ENCODE data around the gene EFEMP1. TPM values are rescaled to one million over a fixed set of nuclear protein-coding genes. Genes with fewer than 3 reads are reported as not detected.

Gene EFEMP1
- total and polyA plus RNA-seq, 9 of the 15 experiments (the other 6 are each of a cell fraction or from before 2014, with no cell fraction given) = 0.05 to 6.2 (median 0.22) TPM

- TF ChIP-seq LEF1 (IDR thresholded peaks at IDR 0.05) (no peak), PHF21A (IDR thresholded peaks at IDR 0.05; ENCODE audit: borderline replicate concordance, low read depth) (no peak), RB1 (IDR thresholded peaks at IDR 0.05; ENCODE audit: low read depth) (no peak), ZC3H4 (CRISPR knock-in tag; IDR thresholded peaks at IDR 0.05; ENCODE audit: borderline replicate concordance) (no peak), DLX4 (CRISPR knock-in tag; IDR thresholded peaks at IDR 0.05) (no peak), STAT5A (IDR thresholded peaks at IDR 0.05; ENCODE audit: borderline replicate concordance, low read length) (no peak), MIER1 (IDR thresholded peaks at IDR 0.05; ENCODE audit: low read depth) (peak; percentile 85), HSF4 (CRISPR knock-in tag; IDR thresholded peaks at IDR 0.05; ENCODE audit: borderline replicate concordance) (no peak), ZC3H11A (IDR thresholded peaks at IDR 0.05; ENCODE audit: low read depth, low read length) (no peak), AFF1 (IDR thresholded peaks at IDR 0.05; ENCODE audit: low read depth in 1 of 2, partially characterized antibody in 2 of 2) (no peak), NRF1 (conservative IDR thresholded peaks at IDR 0.05 in 1 of 2, IDR thresholded peaks at IDR 0.05 in 1 of 2) (no peak), HBP1 (CRISPR knock-in tag; IDR thresholded peaks at IDR 0.05) (no peak), HOMEZ (CRISPR knock-in tag; IDR thresholded peaks at IDR 0.05) (no peak), CTCF (IDR thresholded peaks at IDR 0.05 in 2 of 3, conservative IDR thresholded peaks at IDR 0.05 in 1 of 3; ENCODE audit: insufficient read depth in 2 of 3, low read depth in 1 of 3, low read length in 3 of 3) (no peak), TBL1XR1 (IDR thresholded peaks at IDR 0.05; ENCODE audit: low read length in 2 of 2) (no peak), SFPQ (IDR thresholded peaks at IDR 0.05; ENCODE audit: low read depth, low read length) (no peak), TEAD2 (tag; IDR thresholded peaks at IDR 0.05) (no peak)
These were observed 22.3 kb downstream of the EFEMP1 start (continued) for GRCh38 chr2:55901322-55901721.

Data from K562 (cell line).